Erythroblast (primary cell): ENCODE results near the gene ICAM2.

Experiments used
- GATA1 ChIP-seq: IDR thresholded peaks from 2 replicates; pipeline ENCODE4 v1.6.1; 2011; ENCODE audit warnings: low read depth, mild to moderate bottlenecking, control low read depth, low read length, moderate library complexity
- POLR2A ChIP-seq: IDR thresholded peaks from 2 replicates; pipeline ENCODE4 v1.6.1; 2011; ENCODE audit warnings: mild to moderate bottlenecking, low read length

- TF ChIP-seq POLR2A, result no peak
- no peak for TF ChIP-seq GATA1
Observed at GRCh38 chr17:63960006-63960405, 60.4 kb downstream of the ICAM2 start.
